Measurements from ENCODE around the gene ARHGAP44.

Gene ARHGAP44

GRCh38 chr17:12902046-12902445 lies 112.7 kb downstream of the ARHGAP44 start:
- DNase-seq, result no peak
- no peaks in the 10 kb centered on the region for H3K9me3 ChIP-seq (ENCODE audit: severe bottlenecking)
- no peak overlapping the region for H3K27ac ChIP-seq
- no peak overlapping the region for H3K4me3 ChIP-seq (ENCODE audit: low read depth, low read length)
- H3K36me3 ChIP-seq, result no peaks in the 10 kb centered on the region; the same call in none of the 2 replicates
- H3K27me3 ChIP-seq (ENCODE audit: insufficient read depth, low read depth, severe bottlenecking), result no peaks in the 10 kb centered on the region
- TF ChIP-seq CTCF (IDR thresholded peaks at IDR 0.05; ENCODE audit: low read depth, low read length), result no peak

GRCh38 chr17:12907477-12907876 lies 118.2 kb downstream of the ARHGAP44 start:
- H3K9me3 ChIP-seq (ENCODE audit: severe bottlenecking), result peaks cover 5% of the 10 kb centered on the region
- no peak for DNase-seq
- no peaks in the 10 kb centered on the region for H3K27me3 ChIP-seq (ENCODE audit: insufficient read depth, low read depth, severe bottlenecking)
- no peak overlapping the region for H3K4me3 ChIP-seq (ENCODE audit: low read depth, low read length)
- peaks cover 8% of the 10 kb centered on the region for H3K36me3 ChIP-seq
- no peak overlapping the region for H3K27ac ChIP-seq
- TF ChIP-seq CTCF (IDR thresholded peaks at IDR 0.05; ENCODE audit: low read depth, low read length), result no peak

DNA sequence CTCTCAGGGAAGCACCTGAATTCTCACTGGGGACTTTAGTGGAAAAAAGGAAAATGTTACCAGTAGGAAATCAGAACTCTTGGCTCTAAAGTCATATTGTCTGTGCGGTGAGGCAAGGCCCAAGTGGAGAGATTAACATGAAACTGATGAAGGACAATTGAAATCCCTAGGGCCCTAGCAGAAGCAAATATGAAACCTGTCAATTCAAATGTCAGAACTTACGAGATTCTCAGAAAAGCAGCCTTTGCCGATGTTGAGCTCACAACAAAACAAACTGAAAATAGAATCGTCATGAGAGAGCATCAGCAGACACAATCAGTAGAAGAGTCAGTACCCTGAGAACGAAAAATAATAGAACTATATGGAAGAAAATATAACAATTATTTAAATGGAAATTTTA lies 119.7 kb downstream of the ARHGAP44 start:
- H3K4me3 ChIP-seq (ENCODE audit: low read depth, low read length), result no peak overlapping the region
- H3K9me3 ChIP-seq (ENCODE audit: severe bottlenecking), result peaks cover 5% of the 10 kb centered on the region
- peaks cover 8% of the 10 kb centered on the region for H3K36me3 ChIP-seq
- DNase-seq, result no peak
- no peak overlapping the region for H3K27ac ChIP-seq
- no peaks in the 10 kb centered on the region for H3K27me3 ChIP-seq (ENCODE audit: insufficient read depth, low read depth, severe bottlenecking)
- TF ChIP-seq CTCF (IDR thresholded peaks at IDR 0.05; ENCODE audit: low read depth, low read length), result no peak

- peaks cover 5% of the 10 kb centered on the region for H3K9me3 ChIP-seq (ENCODE audit: severe bottlenecking)
Measured at GRCh38 chr17:12909511-12909910, 120.2 kb downstream of the ARHGAP44 start.

GRCh38 chr17:12911239-12911638 lies 121.9 kb downstream of the ARHGAP44 start:
- Histone ChIP-seq H3K27me3 (ENCODE audit: insufficient read depth, low read depth, severe bottlenecking) (no peaks in the 10 kb centered on the region), H3K9me3 (ENCODE audit: severe bottlenecking) (peaks cover 5% of the 10 kb centered on the region), H3K27ac (no peak overlapping the region), H3K4me3 (ENCODE audit: low read depth, low read length) (no peak overlapping the region), H3K36me3 (peaks cover 8% of the 10 kb centered on the region)
- no peak for DNase-seq
- no peak for TF ChIP-seq CTCF (IDR thresholded peaks at IDR 0.05; ENCODE audit: low read depth, low read length)

More at GRCh38 chr17:12909511-12909910, 120.2 kb downstream of the ARHGAP44 start:
- Histone ChIP-seq H3K27ac (no peak overlapping the region), H3K27me3 (ENCODE audit: insufficient read depth, low read depth, severe bottlenecking) (no peaks in the 10 kb centered on the region), H3K36me3 (peaks cover 8% of the 10 kb centered on the region), H3K4me3 (ENCODE audit: low read depth, low read length) (no peak overlapping the region)
- no peak for TF ChIP-seq CTCF (IDR thresholded peaks at IDR 0.05; ENCODE audit: low read depth, low read length)
- no peak for DNase-seq

GRCh38 chr17:12917399-12917798 lies 128.1 kb downstream of the ARHGAP44 start:
- no peaks in the 10 kb centered on the region for H3K27me3 ChIP-seq (ENCODE audit: insufficient read depth, low read depth, severe bottlenecking)
- no peak for DNase-seq
- H3K36me3 ChIP-seq, result peaks cover 7% of the 10 kb centered on the region
- H3K9me3 ChIP-seq (ENCODE audit: severe bottlenecking), result no peaks in the 10 kb centered on the region
- H3K27ac ChIP-seq, result no peak overlapping the region
- no peak overlapping the region for H3K4me3 ChIP-seq (ENCODE audit: low read depth, low read length)
- TF ChIP-seq CTCF (IDR thresholded peaks at IDR 0.05; ENCODE audit: low read depth, low read length), result no peak

Measured in WERI-Rb-1 (cell line).